ENCODE results near the gene CHP1.
"Not testable (repeated sequence)": the region's sequence is repeated elsewhere in the genome, so short reads cannot be mapped to it uniquely, and the experiment has no call there.

The CHP1 gene

GRCh38 chr15:41301587-41301986 is 70.5 kb downstream of the CHP1 start:
- DNase-seq, result no peak

- DNase-seq, result no peak
These were observed 73.2 kb downstream of the CHP1 start for GRCh38 chr15:41304149-41304770.

GRCh38 chr15:41307679-41308078 is 76.6 kb downstream of the CHP1 start:
- no peak for DNase-seq

GRCh38 chr15:41309226-41309905 is 78.3 kb downstream of the CHP1 start:
- DNase-seq, result no peak

GRCh38 chr15:41320805-41321330 is 89.8 kb downstream of the CHP1 start:
- DNase-seq, result not testable (repeated sequence)

GRCh38 chr15:41323611-41324010 is 92.5 kb downstream of the CHP1 start:
- no peak for DNase-seq

- DNase-seq, result no peak
These were observed 100.2 kb downstream of the CHP1 start for GRCh38 chr15:41331281-41331680.
